Gastrocnemius medialis (tissue), 4 donors: Measurements from ENCODE around the gene GNB1L. TPM values are rescaled to one million over a fixed set of nuclear protein-coding genes. Genes with fewer than 3 reads are reported as not detected.

Source experiments
- ATAC-seq, 2 donors: fragments of 150-250 bp; one replicate each; pipeline ENCODE4 v1.9.1; 2016
- DNase-seq, 2 donors: peaks; one replicate each; pipeline ENCODE4 v3.0.0-alpha.2; 2019
- H3K27ac ChIP-seq, 4 donors: fragments of 200-600 bp; sonication (generic); 1 replicate in 1 of 4; 2 replicates in 3 of 4; pipeline ENCODE4 v1.5.1; 2016 to 2018; ENCODE audit warnings: mild to moderate bottlenecking in 2 of 4, moderate library complexity in 1 of 4
- H3K27me3 ChIP-seq, 3 donors: fragments of 200-600 bp; sonication (generic) in 2 of 3; 1 replicate in 1 of 3; 2 replicates in 2 of 3; pipeline versions ENCODE4 v1.5.1 to v1.6.0; 2016 to 2019; ENCODE audit warnings: mild to moderate bottlenecking in 1 of 3, moderate library complexity in 1 of 3
- H3K36me3 ChIP-seq, 2 donors: fragments of 200-600 bp; sonication (generic) in 1 of 2; one replicate each; pipeline ENCODE4 v1.5.1; 2017 to 2018
- H3K4me1 ChIP-seq, 2 donors: fragments of 200-600 bp; sonication (generic) in 1 of 2; one replicate each; pipeline ENCODE4 v1.5.1; 2016 to 2017; ENCODE audit warnings: mild to moderate bottlenecking in 2 of 2
- H3K4me3 ChIP-seq, 4 donors: fragments of 200-600 bp; sonication (generic) in 3 of 4; 1 replicate in 1 of 4; 2 replicates in 3 of 4; pipeline ENCODE4 v1.5.1; 2016 to 2019; ENCODE audit warnings: mild to moderate bottlenecking in 2 of 4
- H3K9me3 ChIP-seq, 3 donors: fragments of 200-600 bp; sonication (generic) in 2 of 3; 1 replicate in 1 of 3; 2 replicates in 2 of 3; pipeline ENCODE4 v1.5.1; 2016 to 2019
- CTCF ChIP-seq, 5 experiments: fragments of 450-650 bp in 3 of 5; fragments of 200-600 bp in 2 of 5; sonication (generic) in 2 of 5; IDR thresholded peaks in 4 of 5; conservative IDR thresholded peaks in 1 of 5; 1 replicate in 4 of 5; 2 replicates in 1 of 5; pipeline ENCODE4 v1.5.1; 2016 to 2019; ENCODE audit warnings: antibody characterized with exemption in 5 of 5, mild to moderate bottlenecking in 3 of 5, moderate library complexity in 3 of 5
- POLR2A ChIP-seq, 2 donors: fragments of 450-650 bp; IDR thresholded peaks; one replicate each; pipeline ENCODE4 v1.6.1; 2017; ENCODE audit warnings: antibody characterized with exemption in 2 of 2, mild to moderate bottlenecking in 2 of 2, moderate library complexity in 2 of 2
- in situ Hi-C, 4 donors: fragments of 200-750 bp; cut with MboI; loops; one replicate each; pipeline versions ENCODE4 v1.15.0 to v1.8.0; 2017; ENCODE audit warnings: low sequenced_read_pairs in 4 of 4
- intact Hi-C: fragments of 100-400 bp; cut with DNase I; formaldehyde crosslinking; loops from one replicate; pipeline ENCODE4 v1.15.1; 2023; ENCODE audit warnings: low total_unique reads
- total RNA-seq, 4 donors: library from RNA; depleted of rRNA; stranded (reverse); fragments of >200 nt; gene quantifications; one replicate each; pipeline versions ENCODE4 v1.1.0 to v1.2.3, GENCODE V29; 2016

GNB1L gene
- total RNA-seq, 4 donors from 2014 or later = 4.4 to 9.6 (median 6.7) TPM

- Histone ChIP-seq H3K36me3 (no peaks in the 10 kb centered on the region), H3K4me3 (no peak overlapping the region), H3K9me3 (no peaks in the 10 kb centered on the region), H3K4me1 (peaks cover 19 to 28% of the 10 kb centered on the region in 2 donors), H3K27me3 (no peaks in the 10 kb centered on the region), H3K27ac (peak overlapping the region; percentile 82 to 93 (median 86))
- TF ChIP-seq CTCF (IDR thresholded peaks at IDR 0.05 in 4 of 5, conservative IDR thresholded peaks at IDR 0.05 in 1 of 5) (no peak), POLR2A (IDR thresholded peaks at IDR 0.05) (no peak)
- peak; percentile 7 for ATAC-seq
- intact Hi-C loops (loop anchor here (1.0 to 5.0 kb wide), 3 partner anchors 108 to 452 kb away; partner anchors contain the start of genes CLTCL1, GNB1L and RTL10), in situ Hi-C loops (no loop called here)
- DNase-seq = no peak
These were observed 110.2 kb downstream of the GNB1L start for GRCh38 chr22:19744350-19745006.

DNA sequence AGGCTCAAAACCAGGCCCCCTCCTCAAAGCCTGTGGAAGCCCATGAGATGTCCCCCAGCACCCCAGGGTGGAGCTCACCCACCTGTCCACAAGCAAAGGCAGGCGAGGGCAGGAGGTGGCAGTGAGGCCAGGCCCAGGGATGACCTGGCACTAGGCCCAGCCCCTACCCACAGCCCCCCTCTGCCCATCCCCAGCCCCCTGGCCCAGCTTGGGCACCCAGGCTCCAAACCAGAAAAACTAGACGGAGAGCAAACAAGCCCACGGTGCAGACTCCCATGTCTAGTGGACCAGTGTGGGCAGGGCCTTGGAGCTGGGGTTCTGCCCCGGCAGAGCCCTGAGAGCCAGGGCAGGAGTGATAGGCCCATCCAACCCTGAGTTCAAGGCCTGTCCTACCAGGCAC, 111.0 kb downstream of the GNB1L start:
- Histone ChIP-seq H3K27me3 (no peaks in the 10 kb centered on the region), H3K9me3 (no peaks in the 10 kb centered on the region), H3K4me3 (no peak overlapping the region), H3K27ac (peak overlapping the region in 2 of 4 donors; percentile 85 to 88), H3K4me1 (peaks cover 19 to 20% of the 10 kb centered on the region in 2 donors), H3K36me3 (no peaks in the 10 kb centered on the region)
- no peak for DNase-seq
- no peak for ATAC-seq
- TF ChIP-seq CTCF (IDR thresholded peaks at IDR 0.05 in 4 of 5, conservative IDR thresholded peaks at IDR 0.05 in 1 of 5) = no peak
- TF ChIP-seq POLR2A (IDR thresholded peaks at IDR 0.05) = no peak
- intact Hi-C loops = no loop called here
- in situ Hi-C loops = no loop called here

- Histone ChIP-seq H3K4me3 (no peak overlapping the region), H3K9me3 (no peaks in the 10 kb centered on the region), H3K27ac (peak overlapping the region in 1 of 4 donors; percentile 88), H3K4me1 (peaks cover 19 to 20% of the 10 kb centered on the region in 2 donors), H3K27me3 (no peaks in the 10 kb centered on the region), H3K36me3 (no peaks in the 10 kb centered on the region)
- intact Hi-C loops (no loop called here), in situ Hi-C loops (no loop called here)
- DNase-seq = no peak
- ATAC-seq = no peak
- TF ChIP-seq POLR2A (IDR thresholded peaks at IDR 0.05) (no peak), CTCF (IDR thresholded peaks at IDR 0.05 in 4 of 5, conservative IDR thresholded peaks at IDR 0.05 in 1 of 5) (no peak)
These were observed 111.6 kb downstream of the GNB1L start for GRCh38 chr22:19743081-19743480.

DNA sequence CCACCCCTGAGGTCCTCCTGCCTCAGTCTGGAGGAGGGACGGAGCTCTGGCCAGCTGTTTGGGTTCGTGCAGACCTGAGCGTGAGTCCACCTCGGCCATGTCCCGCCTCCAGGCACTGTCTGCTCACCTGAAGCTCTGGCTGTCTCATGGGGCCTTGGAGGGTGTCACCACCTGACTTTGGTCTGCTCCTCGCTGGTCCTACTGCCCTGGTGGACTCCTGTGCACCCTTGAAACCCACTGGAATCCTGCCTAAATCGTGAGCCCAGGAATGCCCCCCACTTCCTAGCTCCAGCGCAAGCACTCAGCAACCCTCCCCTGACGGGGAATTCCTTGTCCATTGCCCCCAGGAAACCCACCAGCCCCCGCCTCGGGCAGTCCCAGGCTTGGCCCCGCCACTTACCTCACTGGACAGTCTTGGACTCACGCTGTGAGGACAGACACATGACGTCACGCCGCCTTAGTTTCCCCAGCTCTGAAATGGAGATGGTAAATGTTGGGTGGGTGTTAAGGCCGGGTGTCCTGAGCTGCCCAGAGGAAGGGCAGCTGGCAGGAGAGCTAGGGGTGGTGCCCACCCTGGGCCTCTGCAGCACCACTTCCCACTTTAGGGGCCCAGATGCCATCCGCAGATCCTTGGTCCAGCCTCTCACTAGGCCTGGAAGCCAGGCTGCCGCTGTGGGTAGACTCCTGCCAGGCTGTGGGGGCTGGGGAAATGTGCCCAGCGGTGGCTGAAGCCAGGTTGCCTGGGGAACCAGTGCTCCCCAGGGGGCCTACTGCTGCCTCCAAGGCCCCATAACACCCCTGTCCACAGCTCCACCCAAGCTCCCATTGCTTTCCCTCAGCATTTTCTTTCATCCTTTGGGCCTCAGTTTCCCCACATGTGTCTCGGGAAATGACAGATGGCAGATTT, 112.3 kb downstream of the GNB1L start:
- intact Hi-C loops = no loop called here
- DNase-seq = no peak
- TF ChIP-seq CTCF (IDR thresholded peaks at IDR 0.05 in 4 of 5, conservative IDR thresholded peaks at IDR 0.05 in 1 of 5) = no peak
- TF ChIP-seq POLR2A (IDR thresholded peaks at IDR 0.05) = no peak
- Histone ChIP-seq H3K27me3 (no peaks in the 10 kb centered on the region), H3K27ac (no peak overlapping the region), H3K4me1 (peaks cover 19 to 20% of the 10 kb centered on the region in 2 donors), H3K36me3 (no peaks in the 10 kb centered on the region), H3K4me3 (no peak overlapping the region), H3K9me3 (no peaks in the 10 kb centered on the region)
- no peak for ATAC-seq
- in situ Hi-C loops = no loop called here
